ENCODE measurements around the gene ZBTB7A.

Gene ZBTB7A

DNA sequence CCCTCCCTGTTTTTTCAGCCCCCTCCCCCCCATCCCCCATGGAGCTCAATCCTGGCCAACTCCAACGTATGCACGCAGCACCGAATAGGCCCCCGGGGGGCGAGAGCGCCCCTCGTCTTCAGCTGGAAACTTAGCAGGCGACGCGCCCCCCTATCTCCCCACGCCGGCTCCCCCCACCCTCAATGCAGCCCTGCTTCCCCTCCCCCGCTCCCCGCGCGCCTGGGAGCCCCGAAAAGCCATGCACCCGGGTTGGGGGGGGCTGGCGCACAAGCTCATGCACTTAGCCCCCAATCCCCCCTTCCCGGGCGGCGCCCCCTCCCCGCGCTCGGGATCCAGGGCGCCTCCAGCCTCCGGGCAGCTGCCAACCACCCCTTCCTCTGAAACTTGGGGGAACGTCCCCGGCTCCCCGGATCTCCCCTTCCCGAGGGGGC, 508 bp downstream of the ZBTB7A start:
- no peak for DNase-seq

- peak; percentile 94 for DNase-seq
Observed at GRCh38 chr19:4065430-4066175, 1.1 kb downstream of the ZBTB7A start.

DNA sequence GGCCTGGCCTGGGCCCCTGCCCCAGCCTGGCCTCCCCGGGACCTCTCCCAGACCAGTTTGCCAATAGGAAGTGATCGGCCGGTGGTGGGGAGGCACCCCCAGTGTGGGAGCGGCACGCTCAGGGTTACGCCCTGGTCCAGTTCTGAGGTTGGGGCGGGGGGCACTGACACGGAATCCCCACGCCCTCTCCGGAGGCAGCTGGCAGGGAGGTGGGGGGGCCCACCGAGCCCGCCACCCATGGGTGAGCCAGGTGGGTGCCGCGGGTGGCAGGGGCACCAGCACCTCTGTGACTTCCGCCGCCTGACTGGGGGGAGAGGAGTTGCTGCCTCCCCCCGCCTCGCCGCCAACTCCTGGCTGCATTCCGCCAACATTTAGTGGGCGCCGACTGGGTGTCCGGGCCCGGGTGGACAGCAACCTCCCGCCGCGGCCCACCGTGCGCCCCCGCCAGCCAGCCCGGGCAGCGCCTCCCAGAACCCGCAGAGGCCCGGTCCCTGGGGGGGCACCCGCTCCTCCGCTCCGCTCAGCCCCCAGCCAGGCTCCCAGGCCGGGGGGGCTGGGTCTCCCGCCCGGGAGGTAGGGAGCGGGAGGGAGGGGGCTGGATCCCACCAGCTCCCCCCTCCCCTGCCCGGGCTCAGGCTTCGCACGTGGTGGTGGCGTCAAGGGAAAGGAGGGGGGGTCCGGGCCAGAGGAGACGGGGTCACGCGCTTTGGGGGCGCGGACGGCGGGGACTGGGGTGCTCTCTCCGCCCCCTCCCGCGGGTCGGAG, 2.0 kb downstream of the ZBTB7A start:
- DNase-seq = no peak

DNA sequence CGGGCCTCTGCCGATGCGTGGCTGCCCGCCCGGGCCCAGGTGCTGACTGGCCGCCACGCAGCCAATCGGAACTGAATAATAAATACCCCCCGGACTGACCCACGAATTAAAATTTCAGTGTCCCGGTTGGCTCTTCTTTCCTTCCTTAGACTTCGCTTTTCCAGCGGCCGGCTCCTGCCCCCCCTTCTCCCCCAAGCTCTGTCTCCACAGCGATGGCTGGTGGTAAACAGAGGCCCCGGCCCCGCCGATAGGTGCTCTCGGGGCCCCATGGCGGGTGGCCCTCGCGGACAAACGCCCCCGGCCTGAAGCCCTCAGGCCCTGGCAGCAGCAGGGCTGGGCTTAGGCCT, 2.6 kb downstream of the ZBTB7A start:
- DNase-seq = no peak

- no peak for DNase-seq
Observed at GRCh38 chr19:4063369-4064148, 3.1 kb downstream of the ZBTB7A start.

DNA sequence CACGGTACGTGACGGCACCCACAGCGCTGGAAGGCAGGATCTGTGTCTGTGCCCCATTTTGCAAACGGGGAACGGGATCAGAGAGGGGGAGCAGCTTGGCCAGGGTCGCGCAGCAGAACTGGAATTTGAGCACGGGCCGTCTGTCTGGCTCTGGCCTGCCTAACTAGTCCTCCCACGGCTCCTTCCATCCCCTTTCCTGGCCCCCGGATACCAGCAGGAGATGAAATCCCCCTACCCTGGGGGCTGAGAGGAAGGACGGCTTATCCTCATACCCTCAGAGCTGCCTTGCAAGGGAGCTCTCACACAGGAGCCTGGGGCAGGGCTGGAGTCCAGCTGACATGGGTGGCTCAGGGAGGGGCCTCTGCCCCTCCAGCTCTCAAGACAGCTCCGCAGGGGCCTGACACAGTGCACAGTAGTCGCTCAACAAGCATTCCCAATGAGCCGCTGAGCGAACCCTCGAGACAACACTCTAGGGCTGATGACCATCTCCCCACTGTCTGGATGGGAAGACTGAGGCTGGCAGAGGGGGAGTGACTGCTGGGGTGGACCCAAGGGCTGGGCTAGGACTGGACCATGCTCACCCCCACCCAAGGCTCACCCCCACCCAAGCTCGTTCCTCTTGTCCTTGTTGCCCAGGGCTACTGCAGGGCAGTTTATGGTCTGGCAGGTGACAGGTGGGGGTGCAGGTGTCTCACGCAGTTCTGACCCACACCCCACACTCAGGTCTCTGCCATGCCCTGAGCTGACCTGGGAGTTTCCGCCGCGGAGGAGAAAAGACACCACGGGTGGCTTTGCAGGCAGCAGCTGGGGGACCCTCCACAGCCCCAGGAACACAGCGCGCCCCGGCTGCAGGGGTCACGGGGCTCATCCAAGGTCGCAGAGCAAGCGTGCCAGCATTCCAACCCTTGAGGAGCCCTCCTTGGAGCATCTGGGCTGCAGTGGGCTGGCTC, 4.0 kb downstream of the ZBTB7A start:
- no peak for DNase-seq

GRCh38 chr19:4061683-4062418, 4.8 kb downstream of the ZBTB7A start:
- no peak for DNase-seq

DNA sequence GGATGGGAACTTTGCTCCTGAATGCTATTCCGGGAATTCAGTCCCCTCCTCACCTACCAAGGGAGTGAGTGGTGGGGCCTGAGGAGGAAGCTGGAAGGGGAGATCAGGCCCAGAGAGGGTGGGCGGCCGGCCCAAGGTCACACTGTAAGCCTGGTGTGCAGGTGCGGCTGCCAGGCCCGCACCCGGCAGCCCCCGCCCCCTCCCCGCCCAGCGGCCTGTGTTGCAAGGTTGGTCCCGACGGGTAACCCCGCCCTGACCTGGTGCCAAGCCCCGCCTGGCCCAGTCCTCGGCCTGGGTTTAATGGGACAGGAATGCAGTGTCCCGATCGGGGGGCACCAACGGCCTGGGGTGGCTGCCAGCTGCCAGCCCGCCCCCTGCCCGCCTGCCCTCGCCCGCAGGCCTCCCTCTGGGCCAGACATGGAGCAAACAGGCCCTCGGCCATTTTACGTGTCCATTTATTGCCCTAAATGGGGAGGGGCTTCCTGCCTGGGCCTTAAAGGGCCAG, 5.5 kb downstream of the ZBTB7A start:
- no peak for DNase-seq

DNA sequence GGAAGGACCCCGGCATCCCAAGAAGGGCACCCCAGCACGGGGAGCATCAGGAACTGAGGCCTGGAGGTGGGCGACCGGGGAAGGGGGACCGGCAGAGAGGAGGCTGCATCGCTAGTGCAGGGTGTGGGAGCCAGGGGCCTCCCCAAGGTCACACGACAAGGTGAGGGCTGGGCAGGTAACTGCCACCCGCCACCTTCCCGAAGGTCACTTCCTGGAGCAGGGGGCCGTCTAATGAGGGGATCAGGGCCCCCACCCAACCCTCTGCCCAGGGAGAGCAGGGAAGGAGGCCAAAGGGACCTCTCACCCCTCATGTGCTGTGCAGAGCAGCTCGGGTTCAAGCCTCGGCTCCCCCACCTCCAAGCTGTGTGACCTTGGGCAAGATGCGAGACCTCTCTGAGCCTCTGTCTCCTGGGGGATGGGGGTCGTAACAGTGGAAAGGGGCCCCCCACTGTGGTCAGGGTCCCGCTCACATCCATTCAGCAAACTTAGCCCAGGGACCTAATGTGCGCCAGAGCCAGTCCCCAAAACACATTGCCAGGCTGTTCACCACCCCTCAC, 6.0 kb downstream of the ZBTB7A start:
- DNase-seq = no peak

DNA sequence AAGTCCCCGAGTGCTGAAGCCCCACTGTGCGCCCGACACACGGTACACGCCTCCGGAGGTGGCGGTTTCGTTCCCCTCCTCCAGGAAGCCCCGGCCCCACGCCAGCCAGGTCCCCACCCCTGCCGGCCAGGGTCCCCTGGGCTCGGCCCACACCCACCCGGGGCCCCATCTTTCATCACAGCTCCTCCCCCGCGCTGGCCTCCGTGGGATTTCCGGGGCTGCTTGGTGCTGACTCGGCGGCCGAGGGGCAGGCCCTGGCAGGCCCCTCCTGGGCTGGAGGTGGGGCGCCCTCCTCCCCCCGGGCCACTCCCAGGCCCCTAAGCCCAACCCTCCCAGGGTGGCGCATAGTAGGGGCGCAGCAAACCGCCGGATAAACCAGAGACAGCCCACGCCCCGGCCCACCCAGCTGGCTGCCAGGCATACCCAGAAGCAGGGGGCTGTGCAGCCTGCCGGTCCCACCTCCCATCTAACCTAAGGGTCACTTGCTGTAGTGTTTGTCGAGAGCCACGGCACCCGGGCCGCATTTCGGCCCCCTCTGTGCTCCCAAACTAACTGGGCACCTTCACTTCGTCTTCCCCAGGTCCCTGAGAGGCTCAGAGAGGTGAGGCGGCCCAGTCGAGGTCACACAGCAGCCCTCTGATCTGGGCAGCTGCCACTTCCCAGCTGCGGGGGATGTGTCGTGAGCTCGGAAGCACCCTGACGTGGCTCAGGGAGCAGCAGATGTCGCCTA, 6.6 kb downstream of the ZBTB7A start:
- no peak for DNase-seq

- DNase-seq = no peak
Observed at GRCh38 chr19:4059453-4059871, 7.2 kb downstream of the ZBTB7A start.

DNA sequence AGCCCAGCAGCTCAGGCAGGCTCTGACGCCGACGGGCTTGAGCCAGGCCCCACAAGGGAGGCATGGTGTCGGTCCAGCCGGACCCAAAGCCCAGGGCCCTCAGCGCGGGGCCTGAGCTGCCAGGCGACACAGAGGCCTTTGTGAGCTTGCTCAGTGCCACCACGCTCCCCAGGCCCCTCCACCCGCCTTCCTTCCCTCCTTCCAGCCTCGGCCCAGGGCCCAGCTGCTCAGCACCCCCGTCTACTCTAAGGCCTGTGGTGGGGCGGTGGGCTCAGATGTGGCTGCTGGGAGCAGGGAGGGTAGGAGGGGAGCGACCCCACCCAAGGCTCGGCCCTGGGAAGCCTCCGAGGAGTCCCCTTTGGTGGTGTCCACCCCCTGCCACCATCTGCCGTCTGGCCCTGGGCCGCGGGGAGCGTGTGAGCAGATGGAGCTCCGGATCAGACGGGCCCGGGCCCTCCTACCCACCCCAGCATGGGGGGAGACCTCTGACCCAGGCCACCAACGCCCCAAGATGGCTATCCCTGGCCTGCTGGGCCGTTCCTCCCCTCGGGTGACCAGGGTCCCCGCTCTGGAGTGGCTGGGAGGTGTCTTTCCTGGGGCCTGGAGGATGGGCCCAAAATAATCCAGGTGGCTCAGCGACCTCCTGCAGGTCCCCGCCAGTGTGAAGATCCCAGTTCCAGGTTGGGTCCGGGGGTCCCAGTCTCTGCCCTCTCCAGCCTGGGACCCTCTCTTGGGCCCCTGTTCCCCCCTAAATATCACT, 7.8 kb downstream of the ZBTB7A start:
- DNase-seq = no peak

- no peak for DNase-seq
Observed at GRCh38 chr19:4057931-4058692, 8.6 kb downstream of the ZBTB7A start.

DNA sequence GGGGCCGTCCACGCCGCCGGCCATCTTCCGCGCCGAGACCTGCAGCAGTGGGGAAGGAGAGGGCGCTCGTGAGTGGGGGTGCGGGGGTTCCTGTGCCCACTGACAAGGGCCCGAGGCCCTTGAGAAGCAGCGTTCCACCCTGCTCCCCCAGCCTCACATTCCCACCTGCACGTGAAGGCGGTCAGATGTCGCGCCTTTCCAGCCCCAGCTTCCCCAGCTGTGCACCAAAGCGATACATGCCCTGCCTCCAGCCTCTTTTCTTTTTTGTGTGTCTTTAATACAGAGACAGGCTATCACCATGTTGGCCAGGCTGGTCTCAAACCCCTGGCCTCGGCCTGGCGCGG, 11.5 kb downstream of the ZBTB7A start:
- no peak for DNase-seq

GRCh38 chr19:4054441-4055208, 12.1 kb downstream of the ZBTB7A start:
- no peak for DNase-seq

DNA sequence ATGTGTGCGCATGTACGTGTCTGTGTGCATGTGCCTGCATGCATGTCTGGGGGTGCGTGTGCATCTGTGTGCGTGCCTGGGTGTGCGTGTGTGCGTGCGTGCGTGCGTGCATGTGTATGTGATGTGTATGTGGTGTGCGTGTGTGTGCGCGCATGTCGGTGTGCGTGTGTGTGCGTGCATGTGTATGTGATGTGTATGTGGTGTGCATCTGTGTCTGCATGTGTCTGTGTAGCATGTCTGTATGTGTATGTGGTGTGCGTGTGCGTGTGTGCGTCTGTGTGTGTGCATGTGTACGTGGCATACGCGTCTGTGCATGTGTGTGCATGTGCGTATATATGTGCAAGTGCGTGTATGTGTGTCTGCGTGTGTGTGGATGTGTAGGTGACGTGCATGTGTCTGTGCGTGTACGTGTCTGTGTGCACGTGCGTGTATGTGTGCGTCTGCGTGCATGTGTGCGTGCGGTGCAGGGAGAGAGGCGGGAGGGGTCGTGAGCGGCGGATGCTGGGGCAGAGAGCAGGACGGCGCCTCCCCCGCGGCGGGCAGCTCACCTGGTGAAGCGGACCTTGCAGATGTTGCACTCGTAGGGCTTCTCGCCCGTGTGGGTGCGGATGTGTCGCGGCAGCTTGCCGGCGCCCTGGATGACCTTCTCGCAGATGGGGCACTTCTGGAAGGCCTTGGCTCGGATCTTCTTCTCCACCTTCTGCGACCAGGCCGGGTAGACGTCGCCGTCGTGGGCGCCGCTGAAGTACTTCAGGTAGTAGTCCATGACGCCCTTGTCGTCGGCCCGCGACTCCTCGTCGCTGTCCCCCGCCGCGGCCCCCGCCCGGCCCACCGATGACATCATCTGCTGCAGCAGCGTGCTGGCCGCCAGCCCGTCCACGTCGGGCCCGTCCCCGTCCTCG, 13.0 kb downstream of the ZBTB7A start:
- DNase-seq = no peak

DNA sequence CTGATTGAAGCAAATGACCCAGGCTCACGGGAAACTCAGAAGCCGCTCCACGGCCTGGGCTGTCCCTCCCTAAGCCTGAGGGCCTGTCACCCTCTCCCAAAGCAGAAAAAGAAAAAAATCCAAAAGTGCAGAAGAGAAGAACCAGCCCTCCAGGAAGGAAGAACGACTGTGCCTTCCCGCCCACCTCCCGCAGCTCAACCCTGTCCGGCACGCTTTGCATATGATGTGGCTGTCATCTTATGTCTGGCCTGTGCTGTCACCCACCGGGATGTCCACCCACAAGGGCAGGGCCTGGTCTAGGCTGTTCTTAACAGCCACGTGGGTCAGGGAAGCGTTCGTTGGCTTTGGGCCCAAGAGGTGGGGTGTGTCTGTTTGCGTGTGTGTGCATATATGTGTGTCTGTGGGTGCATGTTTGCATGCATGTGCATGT, 13.7 kb downstream of the ZBTB7A start:
- DNase-seq = no peak
